ENCODE data around the gene PIP4K2C.
"Not testable (repeated sequence)": the region's sequence is repeated elsewhere in the genome, so short reads cannot be mapped to it uniquely, and the experiment has no call there.

The PIP4K2C gene

DNA sequence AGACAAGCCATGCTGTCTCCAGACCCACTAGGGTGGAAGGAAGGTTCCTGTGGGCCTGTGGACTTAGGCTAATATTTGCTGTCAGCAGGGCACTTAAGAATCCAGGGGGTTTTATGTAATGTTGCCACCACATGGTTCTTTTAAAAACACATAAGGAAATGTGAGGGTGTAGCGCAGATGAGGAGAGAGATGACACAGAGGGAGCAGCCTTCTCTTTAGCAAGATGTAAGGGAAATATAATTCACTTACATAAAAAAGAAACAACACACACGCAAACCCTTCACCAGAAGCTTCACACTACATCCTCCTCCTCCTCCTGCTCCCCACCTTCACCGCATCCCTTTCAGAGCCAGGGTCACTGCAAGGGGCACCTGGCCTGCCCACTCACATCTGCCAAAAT, 4.9 kb upstream of the PIP4K2C start:
- ATAC-seq: no peak

DNA sequence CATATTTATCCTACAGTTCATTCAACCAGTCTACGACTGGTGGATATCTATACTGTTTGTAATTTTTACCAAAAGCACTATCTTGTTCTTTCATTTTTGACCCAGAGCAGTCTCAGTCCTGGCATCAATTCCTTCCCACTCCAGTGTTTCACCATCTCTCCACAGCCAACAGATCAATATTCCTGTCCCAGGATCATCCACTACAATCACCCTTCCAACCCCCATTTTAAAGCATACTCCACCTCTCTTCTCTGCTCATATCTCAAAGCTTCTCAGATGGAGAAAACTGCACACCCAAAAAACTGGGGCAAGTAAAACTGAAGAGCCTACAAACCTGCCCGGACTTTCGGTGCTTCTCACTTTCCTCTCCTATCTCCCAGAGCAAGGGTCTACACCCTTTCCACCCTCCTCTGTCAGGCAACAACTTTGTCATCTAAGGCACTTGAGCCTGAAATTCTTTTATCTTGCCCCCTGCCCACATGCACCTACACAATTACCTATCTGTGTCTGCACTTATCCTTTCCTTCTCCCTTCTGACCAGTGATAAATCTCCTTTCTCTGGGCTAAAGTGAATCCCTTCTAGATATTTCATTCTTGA, 4.1 kb upstream of the PIP4K2C start:
- no peak for ATAC-seq

DNA sequence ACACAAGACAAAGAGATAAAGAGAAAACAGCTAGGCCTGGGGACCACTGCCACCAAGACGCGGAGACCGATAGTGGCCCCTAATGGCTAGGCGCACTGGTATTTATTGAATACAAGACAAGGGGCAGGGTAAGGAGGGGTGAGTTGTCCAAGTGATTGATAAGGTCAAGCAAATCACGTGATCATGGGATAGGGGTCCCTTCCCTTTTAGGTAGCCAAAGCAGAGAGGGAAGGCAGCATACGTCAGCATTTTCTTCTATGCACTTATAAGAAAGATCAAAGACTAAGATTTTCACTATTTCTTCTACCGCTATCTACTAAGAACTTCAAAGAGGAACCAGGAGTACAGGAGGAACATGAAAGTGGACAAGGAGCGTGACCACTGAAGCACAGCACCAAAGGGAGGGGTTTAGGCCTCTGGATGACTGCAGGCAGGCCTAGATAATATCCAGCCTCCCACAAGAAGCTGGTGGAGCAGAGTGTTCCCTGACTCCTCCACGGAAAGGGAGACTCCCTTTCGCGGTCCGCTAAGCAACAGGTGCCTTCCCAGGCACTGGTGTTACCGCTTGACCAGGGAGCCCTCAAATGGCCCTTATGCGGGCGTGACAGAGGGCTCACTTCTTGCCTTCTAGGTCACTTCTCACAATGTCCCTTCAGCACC, 1.9 kb upstream of the PIP4K2C start:
- ATAC-seq: not testable (repeated sequence)

DNA sequence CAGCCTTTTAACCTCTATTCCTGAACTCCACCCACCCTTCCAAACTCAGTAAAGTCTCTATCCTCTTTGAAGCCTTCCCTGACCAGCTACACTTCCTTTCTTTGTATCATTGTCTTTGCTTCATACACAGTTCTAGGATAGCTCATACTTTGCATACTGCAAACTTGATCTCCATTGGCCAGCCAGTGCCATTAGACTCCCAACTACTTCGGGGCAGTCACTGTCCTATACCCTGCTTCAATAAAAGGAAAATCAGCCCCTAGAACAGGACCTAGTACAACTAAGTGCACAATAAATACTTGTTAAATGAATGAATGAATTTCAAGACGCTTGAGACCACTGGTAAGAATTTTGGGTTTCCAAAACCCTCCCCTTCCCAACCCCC, 521 bp upstream of the PIP4K2C start:
- ATAC-seq: no peak

DNA sequence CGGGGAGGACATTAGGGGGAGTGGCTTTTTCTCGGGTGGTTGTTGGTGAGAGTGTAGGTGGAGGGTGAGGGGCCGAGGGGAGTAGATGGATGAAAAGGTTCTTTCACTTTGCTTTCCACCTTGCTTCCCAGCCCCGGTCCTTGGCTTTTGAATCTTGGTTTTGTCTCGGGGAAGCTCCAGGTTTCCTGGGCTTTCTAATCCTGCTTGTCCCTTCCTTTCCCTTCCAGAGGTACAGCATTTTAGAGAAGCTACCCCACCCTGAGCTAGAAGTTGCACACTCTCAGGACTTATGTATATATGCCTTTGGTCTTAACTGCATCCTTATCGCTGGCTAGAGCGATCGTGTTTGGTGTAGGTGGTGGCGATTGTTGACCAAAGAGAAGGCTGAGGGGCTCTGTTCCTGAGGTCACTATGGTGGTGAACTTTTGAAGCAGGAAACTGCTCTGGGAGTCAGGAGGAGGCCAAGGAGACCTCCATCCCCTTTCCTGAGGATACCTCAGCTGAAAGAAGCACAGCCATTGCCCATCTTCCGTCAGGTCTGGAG, 862 bp downstream of the PIP4K2C start:
- no peak for ATAC-seq

DNA sequence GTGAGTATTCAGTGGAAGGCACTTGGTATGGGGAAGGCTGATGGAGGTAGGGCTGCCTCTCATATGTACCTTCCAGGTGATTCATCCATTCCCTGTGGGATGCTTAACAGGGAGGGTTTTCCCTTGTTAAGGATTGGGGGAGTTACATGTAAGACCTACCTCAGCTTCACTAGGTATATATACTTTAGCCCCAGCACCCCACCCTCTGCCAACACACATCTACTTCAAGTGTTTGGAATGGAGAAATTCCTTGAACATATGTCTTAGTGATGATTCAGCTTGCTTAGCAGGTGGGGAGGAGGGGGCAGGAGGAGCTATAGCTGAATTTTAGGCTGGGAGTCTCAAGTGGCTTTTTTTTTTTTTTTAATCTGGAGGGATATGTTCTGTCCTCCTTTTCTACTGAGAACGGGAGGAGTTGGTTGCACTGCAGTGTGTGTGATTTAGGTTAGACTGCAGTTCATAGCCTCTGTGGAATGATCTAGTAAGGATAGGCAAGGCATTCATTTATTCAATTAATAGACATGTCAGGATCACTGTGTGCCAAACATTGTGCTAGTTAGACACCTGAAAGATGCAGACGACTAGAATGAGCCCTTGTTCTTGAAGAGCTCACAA, 1.7 kb downstream of the PIP4K2C start:
- no peak for ATAC-seq

DNA sequence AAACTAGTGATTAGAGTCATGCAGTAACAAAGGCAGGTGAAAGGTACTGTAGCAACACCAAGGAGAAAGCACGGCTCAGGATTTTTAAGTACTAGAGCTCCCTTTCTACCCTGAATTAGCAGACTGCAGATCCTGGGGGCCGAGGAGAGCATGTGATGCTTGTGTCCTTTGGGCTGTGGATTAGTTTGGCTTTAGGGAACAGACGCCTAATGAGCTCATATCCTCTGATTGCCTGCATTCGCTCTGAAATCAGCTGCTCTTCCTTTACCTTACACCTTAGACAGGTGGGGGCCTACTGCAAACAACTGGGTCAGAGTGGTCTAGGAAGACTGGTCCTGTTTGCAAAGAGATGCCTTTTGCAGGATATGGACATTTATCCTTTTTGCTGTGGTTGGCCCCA, 2.2 kb downstream of the PIP4K2C start:
- ATAC-seq: no peak

DNA sequence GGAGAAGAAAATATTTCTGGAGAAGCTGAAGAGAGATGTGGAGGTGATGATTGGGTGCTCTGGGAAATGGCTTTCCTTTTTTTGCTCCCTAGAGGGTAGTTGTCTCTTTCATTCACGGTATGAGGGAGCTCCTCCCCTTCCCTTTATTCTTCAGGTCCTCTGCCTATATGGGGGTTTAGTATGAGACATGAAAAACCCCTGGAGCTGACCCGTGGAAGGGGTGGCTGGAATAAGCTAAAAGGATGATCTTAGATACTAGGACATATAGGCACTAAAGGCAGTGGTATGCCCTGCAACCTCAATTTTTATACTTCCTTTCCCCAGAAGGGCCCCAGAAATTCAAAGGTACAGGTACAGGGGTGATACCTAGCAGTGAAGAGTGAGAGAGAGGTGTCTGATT, 9.4 kb downstream of the PIP4K2C start:
- no peak for ATAC-seq

DNA sequence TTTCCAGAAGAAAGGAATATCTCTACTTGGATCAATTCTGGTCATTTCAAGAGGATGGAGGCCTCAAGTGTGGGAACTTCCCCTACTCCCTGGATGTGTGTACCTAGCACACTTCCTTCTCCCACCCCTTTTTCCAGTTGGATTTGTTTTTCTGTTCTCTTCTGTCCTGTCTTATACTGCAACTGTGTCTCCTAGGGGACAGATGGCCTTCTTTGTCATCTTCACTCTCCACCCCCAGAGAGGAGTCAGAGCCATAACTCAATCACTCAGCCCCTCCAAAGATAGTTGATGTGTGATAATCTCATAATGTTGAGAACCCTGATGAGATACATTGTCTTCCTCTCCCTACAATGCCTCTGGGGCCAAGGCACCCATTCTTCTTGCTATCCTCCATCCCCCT, 11.6 kb downstream of the PIP4K2C start:
- no peak for ATAC-seq

DNA sequence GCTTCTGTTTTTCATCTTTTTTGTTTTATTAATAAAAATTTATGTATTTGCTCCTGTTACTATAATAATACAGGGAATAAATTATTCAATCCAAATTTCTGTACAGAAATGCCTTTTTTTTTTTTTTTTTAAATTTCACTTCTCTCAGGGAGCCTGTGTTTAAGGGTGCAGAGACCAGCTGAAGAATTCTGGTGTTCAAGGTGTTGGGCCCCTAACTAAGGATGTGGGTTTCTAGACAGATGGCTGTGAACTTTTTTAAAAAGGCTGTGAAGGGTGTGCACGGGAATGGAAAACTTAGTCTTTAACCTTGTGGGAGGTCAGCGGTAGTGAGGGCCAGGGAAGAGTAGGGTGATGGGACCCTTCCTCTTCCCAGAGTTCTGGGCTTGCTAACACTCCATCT, 12.3 kb downstream of the PIP4K2C start:
- no peak for ATAC-seq

DNA sequence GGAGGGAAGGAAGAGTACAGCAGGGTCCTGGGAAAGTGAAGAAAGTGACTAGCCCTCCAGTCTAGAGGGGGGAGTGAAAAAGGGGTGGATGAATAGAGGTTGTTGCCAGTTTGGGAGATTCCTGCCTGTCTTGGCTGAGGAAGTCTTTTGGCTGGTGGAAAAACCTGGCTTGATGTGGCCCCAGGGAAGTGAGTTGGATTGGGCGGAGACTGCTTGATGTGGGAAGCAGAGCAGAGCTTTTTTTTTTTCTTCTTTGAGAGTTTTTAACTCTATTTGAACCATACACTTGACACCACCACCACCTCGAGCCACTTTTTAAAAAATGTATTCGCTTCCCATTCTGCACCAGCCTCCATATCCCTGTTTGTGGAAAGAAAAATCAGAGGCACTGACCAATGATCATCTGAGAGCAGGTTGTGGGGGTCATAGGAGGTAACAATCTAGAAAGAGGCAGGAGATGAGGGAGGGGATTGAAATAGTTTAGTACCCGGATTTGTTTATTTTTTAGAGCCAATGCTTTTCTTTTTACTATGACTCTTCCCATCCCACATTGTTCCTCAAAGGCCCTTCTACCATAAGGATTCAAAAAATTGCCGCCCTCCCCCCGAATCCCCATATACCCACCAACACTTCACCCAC, 12.9 kb downstream of the PIP4K2C start:
- no peak for ATAC-seq

DNA sequence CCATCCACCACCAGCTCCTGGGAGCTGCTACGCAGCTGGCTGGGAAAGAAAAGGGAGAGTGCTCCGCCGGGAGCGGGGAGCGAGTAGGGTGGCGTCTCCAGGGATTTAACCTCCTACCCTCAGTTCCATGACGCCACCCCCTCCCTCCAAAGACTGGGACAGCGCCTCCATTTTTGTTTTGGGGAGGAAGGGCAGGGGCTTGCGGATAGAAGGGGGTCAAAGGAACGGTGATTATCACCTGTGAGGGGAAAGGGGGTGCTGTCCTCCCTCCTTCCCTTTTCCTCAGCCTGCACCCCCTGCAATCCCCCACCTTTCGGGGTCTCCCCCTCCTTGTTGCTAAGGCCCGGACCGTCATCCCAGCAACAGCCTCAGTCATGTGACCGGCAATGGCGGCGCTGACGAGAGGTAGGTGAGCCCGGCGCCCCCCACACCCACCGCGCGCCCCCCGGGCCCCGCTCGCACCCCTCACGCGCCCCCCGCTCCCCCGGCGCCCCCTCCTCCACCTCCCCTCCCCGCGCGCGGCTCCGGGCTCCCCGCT, 13.5 kb downstream of the PIP4K2C start, which contains the start of gene DTX3:
Gene DTX3, plus strand, starts transcription at position 371 of the 538 bp plus-strand sequence. CDS start 1,694 bp downstream, outside the sequence.
- ATAC-seq: peak; percentile 60 to 68

DNA sequence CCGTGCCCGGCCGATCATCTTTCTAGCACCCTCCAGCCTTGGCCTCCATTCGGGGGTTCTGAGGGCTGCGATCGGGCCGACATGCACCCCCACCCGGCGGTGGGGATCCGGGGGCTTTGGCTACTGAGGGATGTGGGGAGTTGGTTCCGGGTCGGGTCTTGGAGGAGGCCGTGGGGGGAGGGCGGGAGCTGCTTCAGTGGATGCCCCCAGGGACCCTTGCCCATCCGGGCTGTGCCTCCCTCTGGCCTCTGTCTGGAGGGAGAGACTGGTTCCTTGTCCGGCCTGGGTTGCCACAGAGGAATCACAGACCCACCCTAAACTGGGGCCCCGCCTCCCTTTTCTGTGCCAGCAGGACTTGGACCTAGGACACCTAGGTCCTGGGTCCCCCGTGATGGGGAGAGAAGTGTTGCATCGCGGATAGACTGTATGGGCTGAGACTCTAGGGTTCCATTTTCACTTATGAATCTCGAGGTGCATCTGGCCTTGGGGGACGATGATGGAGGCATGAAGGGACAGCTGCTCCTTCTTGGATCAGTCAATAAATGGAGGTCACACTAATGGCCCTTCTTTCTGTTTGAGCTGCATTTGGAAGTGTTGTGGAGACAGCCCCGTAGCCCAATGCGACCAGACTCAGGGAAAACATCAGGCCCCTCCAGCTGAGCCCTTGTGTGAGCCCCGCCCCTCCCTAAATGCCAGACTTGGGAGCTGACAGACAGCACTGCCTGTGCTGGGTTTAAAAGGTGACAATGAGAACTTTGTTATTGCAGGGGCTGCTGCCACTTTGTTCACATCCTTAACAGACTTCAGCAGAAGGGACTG, 14.2 kb downstream of the PIP4K2C start:
- peak; percentile 41 to 47 for ATAC-seq

DNA sequence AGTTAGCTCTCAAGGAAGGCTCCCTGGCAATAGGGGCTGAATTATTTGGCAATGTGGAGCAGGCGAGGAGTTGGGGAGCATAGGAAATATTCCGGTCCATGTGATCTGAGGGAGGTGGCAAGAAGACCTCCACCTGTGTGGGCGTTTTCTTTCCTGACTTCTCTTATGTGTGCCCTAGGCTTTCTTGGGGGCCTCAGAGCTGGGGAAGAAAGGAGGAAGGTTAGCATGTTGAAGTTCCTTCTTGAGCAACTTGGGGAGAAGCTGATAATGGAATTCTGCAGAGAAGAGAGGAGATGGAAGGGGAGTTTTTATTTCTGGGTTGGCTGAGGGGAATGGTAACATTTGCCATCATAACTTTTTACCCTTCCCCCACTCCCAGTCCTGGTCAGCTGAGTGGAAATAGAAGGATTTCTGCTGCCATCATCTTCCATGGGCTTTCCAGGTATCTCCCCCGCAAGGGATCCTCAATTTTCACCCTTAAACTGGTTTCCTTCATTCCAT, 14.9 kb downstream of the PIP4K2C start:
- ATAC-seq: no peak

DNA sequence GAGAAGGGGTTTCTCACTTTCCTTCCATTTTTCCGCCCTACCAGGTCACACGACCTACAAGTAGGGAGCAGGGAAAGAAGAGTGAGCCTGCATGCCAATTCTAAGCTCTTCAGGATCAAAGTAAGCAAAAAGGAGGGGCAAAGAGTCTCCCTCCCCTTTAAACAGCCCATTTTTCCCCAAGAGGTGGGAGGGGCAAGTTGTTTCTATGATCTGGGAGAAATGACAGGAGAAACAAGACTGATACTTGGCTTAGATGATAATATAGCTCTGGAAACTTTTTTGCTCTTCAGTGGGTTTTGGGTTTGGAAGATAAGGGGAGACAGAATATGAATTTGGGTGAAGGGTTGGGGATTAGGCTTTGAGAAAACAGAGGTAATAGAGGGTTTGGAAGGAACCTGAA, 15.4 kb downstream of the PIP4K2C start:
- no peak for ATAC-seq

DNA sequence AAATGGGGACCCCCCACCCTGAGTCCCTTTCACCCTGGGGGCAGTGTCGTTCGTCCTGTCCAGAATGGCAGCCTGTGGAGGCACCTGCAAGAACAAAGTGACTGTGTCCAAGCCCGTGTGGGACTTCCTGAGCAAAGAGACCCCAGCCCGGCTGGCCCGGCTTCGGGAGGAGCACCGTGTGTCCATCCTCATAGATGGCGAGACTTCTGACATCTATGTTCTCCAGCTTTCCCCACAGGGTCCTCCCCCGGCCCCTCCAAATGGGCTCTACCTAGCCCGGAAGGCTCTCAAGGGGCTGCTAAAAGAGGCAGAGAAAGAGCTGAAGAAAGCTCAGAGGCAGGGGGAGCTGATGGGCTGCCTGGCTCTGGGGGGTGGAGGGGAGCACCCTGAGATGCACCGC, 15.8 kb downstream of the PIP4K2C start:
- ATAC-seq: no peak

DNA sequence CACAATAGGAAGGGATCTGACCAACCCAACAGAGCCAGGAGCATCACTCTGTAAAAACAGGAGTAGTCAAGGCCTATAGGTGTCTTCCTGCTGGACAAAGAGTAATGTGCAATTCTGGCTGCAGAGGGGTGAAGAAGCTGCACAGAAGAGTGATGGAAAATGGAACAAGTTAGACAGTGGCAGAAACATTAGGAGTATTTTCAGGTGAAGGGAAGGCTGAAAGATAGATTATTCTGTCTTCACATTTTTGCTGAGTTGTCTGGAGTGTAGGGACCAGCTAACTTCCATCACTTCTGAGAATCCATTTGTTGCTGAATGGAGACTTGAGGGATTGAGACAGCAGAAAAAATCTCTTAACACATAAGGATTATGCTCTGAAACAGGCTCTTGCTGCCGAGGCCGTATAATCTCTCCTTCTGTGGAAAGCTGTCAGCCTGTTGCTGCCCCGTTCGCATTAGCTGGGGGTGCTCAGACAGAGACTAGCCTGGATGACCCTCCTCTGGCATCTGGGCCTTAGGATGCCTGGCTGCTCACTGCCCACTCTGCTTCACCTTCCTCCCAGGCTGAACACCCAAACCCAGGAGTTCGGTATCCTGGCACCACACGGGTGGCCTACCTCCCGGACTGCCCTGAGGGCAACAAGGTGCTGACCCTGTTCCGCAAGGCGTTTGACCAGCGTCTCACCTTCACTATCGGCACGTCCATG, 17.1 kb downstream of the PIP4K2C start:
- no peak for ATAC-seq

DNA sequence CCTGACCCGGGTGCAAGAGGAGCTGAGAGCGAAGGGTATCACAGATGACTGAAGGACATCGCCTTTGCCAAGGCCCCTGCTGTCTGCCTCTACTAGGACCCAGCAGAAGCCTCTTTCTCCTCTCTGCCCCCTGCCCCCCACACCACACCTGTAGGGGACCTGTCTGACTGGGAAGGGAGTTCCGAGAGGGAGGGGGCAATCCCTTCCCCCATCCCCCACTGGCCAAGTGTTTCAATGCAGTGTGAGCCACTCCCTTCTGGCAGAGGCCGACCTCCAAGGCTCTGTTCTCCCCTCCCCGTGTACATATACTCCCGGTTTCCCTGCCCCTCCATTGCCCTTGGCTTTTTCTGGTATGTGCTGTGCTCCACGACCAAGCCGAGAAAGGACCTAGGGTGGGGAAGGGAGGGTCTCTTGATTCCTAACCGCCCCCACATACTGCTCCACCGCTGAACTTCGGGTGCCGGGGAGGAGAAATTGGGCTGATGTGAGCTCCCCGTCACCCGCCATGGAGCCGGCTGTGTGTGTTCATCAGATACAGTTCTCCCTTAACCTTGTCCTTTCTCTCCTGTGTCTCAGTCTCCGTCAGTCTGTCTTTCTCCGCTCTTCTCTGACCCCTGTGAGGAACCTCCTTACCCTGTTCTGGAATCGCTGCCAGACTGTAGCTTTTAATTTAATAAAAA, 18.2 kb downstream of the PIP4K2C start:
- ATAC-seq: no peak

DNA sequence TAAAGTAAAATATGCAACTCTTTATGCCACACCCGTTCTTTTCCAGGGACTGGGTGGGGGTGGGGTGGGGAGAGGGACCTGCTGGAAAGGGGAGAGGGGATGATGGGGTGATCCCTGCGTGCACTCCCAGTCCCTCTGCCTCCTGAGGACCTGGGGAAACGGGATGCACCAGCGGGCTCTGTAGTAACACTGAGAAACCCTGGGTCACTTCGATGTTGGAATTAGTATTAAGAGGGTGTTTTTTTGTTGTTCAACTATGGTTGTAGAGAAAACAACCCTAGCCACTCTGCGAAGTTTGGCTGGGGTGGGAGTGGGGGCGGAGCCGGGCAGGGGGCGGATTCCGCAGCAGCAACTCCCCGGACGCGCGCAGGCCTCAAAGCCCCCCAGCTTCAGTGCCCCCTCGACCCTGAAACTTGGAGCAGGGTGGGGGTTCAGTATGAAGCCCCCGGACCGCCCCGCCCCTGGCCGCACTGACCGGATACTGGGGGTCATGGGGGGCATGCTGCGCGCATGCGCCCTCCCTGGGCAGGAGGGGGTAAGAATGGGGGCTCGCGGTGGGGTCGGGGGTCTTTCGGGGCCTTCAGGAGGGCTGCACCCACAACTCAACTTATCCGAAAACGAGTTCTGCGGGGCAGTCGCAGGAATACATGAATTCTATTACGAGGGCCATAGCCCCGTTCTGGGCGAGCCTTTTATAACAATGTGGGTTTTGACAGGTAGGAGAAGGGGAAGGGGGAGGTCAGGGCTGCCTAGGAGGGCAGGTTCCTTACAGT, 19.0 kb downstream of the PIP4K2C start:
- no peak for ATAC-seq

DNA sequence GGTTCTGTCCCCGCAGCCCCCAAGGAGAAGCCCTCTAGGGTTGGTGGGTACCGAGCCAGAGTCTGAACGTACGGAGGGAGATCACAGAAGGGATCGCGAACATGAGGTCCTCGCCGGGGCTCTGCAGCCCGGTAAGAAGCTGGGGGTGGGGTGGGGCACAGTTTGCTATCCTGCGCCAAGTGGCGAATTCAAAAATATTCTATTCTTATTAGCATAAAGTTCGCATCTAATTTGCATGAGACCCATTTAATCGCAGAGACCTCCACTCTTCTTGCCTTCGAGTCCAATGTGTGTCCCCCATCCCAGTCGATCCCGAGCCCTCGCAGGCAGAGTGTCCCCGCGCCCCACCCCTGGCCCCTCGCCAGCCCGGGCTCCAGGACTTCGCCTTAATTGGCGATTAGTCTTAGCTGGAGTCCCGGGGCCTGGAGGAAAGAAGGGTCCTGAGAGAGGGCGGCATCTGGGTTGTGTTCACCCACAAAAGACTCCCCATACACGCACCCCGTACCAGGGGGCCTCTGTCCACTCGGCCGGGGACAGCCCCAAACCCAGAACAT, 19.6 kb downstream of the PIP4K2C start:
- peak in 1 of 2 donors; percentile 7 for ATAC-seq
